ENCODE data around the gene SMARCA2.
A peak's percentile ranks its signal among the peaks of the same experiment; 100 is the strongest.

Gene SMARCA2

GRCh38 chr9:2018764-2019558 lies 3.8 kb downstream of the SMARCA2 start:
- no peak for TF ChIP-seq CTCF (IDR thresholded peaks at IDR 0.05; ENCODE audit: borderline replicate concordance, insufficient read depth, low read depth, low read length)
- peak overlapping the region; percentile 97 for H3K4me3 ChIP-seq (ENCODE audit: low read depth, low read length)

DNA sequence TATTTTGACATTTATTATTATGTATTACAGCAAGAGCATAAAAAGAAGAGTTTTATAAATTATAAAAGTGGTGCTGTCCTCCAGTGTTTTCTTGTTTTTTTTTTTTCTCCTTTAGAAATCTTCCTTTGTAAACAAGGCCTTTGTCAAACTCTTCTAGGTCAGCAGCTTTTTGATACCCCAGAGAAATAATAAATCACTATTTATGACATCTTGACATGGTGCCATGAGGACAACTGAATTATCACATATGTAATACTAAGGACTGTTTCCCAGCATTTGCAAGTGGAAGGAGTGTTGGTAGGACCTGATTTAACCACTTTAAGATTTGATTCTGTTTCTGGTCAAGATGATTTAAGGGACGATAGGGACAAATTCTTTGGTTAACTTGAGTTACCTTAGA lies 4.6 kb downstream of the SMARCA2 start:
- H3K4me3 ChIP-seq (ENCODE audit: low read depth, low read length): no peak overlapping the region
- no peak for TF ChIP-seq CTCF (IDR thresholded peaks at IDR 0.05; ENCODE audit: borderline replicate concordance, insufficient read depth, low read depth, low read length)

DNA sequence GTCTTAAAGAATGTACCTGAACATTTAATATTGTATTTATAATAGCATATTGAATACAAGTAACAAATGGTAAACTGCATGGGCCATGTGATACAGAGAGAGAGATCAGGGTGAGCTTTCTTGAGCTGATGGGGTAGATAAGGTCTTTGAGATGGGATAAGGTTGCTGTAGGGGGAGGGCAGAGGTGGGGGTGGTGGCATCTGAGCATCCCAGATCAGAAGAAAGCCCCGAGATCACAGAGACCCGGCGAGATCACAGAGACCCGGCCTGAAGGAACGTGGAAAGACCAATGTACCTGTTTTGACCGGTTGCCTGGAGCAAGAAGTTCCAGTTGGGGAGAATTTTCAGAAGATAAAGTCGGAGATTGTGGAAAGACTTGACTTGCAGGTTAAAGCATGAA lies 6.6 kb downstream of the SMARCA2 start:
- no peak overlapping the region for H3K4me3 ChIP-seq (ENCODE audit: low read depth, low read length)
- no peak for TF ChIP-seq CTCF (IDR thresholded peaks at IDR 0.05; ENCODE audit: borderline replicate concordance, insufficient read depth, low read depth, low read length)

DNA sequence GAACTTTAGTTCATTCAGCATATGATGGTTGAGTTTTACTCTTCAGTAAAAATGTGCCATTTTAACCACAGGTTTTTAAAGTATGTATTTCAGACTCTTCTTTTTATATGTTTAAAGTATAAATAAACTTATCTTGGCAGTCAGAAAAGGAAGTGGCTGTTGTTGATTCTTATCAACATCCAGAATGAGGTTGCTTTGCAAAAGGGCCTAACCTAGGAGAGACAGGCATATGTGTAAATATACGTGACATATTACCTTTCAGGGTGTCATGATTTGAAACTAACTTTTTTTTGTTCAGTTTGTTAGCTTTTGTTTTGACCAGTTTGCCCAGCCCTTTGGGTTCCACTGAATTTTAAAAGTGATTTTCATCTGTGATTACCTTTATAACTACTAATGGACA lies 7.4 kb downstream of the SMARCA2 start:
- TF ChIP-seq CTCF (IDR thresholded peaks at IDR 0.05; ENCODE audit: borderline replicate concordance, insufficient read depth, low read depth, low read length): no peak
- no peak overlapping the region for H3K4me3 ChIP-seq (ENCODE audit: low read depth, low read length)

GRCh38 chr9:2023042-2023441 lies 7.9 kb downstream of the SMARCA2 start:
- peak overlapping the region; percentile 26 for H3K4me3 ChIP-seq (ENCODE audit: low read depth, low read length)
- TF ChIP-seq CTCF (IDR thresholded peaks at IDR 0.05; ENCODE audit: borderline replicate concordance, insufficient read depth, low read depth, low read length): no peak

- no peak for TF ChIP-seq CTCF (IDR thresholded peaks at IDR 0.05; ENCODE audit: borderline replicate concordance, insufficient read depth, low read depth, low read length)
- no peak overlapping the region for H3K4me3 ChIP-seq (ENCODE audit: low read depth, low read length)
These were observed 8.4 kb downstream of the SMARCA2 start for GRCh38 chr9:2023532-2023931.
